Left cardiac atrium (tissue), 4 donors: ENCODE results near the gene RNU1-1. TPM values are rescaled to one million over a fixed set of nuclear protein-coding genes. Genes with fewer than 3 reads are reported as not detected.
"Not testable (repeated sequence)": the region's sequence is repeated elsewhere in the genome, so short reads cannot be mapped to it uniquely, and the experiment has no call there.

Source experiments
- ATAC-seq, 2 donors: fragments of 200-7000 bp; cut with Tn5 transposase; one replicate each; pipeline ENCODE4 v1.9.1; 2020; ENCODE audit warnings: mild to moderate bottlenecking in 2 of 2, moderate library complexity in 2 of 2
- DNase-seq: peaks from one replicate; pipeline ENCODE4 v3.0.0-alpha.2; 2020
- intact Hi-C, 2 donors: fragments of 100-400 bp; cut with DNase I; formaldehyde crosslinking; loops; one replicate each; pipeline versions ENCODE4 v1.14.1 to v1.15.1; 2022 to 2023
- total RNA-seq, 2 donors: library from RNA; stranded (reverse); fragmentation: NEBNext Ultra II Directional; extraction: Animal tissue kit (Norgen Biotek cat#: 25700); gene quantifications; one replicate each; pipeline ENCODE4 v1.2.1, GENCODE V29; 2021
- donor health status: DM: no; HTN: yes; CAD: no.
- donor health status: DM: no; HTN: yes; CAD: no; lungs with severe emphysema.
- donor health status: DM: yes; HTN: yes; CAD: no.
- donor health status: Dilated cardiomyopathy.

RNU1-1 gene
- total RNA-seq, 2 donors from 2014 or later, result 5,988 to 15,401 TPM

GRCh38 chr1:16475771-16476770 lies 38.0 kb downstream of the RNU1-1 start:
- ATAC-seq, result peak in 1 of 2 donors; percentile 18
- intact Hi-C loops, DNase-seq: not testable (repeated sequence)

- intact Hi-C loops, ATAC-seq, DNase-seq: not testable (repeated sequence)
Observed at GRCh38 chr1:16474891-16475290, 39.2 kb downstream of the RNU1-1 start.

GRCh38 chr1:16474166-16474800 lies 39.8 kb downstream of the RNU1-1 start:
- no peak for DNase-seq
- ATAC-seq, result no peak
- intact Hi-C loops, result no loop called here

- ATAC-seq (no peak), DNase-seq (no peak)
- intact Hi-C loops, result no loop called here
Observed at GRCh38 chr1:16468558-16468957, 45.5 kb downstream of the RNU1-1 start.

- intact Hi-C loops, result no loop called here
- no peak for ATAC-seq
- DNase-seq, result no peak
Observed at GRCh38 chr1:16464917-16465625, 49.0 kb downstream of the RNU1-1 start.

Other genes starting within 250 kb of the RNU1-1 start
- gene FBXO42, start 161.8 kb downstream of the RNU1-1 start, total RNA-seq, result 10 to 100 TPM; 14.1 to 15.1 TPM
- gene SZRD1, start 147.0 kb downstream of the RNU1-1 start, total RNA-seq, result 100 to 1,000 TPM in 1 of 2 donors, 10 to 100 TPM in 1; 98.0 to 112 TPM
- gene SPATA21, start 76.9 kb downstream of the RNU1-1 start, total RNA-seq, result not detected
- gene NECAP2, start 73.6 kb downstream of the RNU1-1 start, total RNA-seq, result 10 to 100 TPM; 21.8 to 23.7 TPM
- 10 to 100 TPM; 11.6 to 17.5 TPM for gene NBPF1, start 99.3 kb upstream of the RNU1-1 start, total RNA-seq
- gene RNU1-3, start 152.7 kb upstream of the RNU1-1 start, total RNA-seq, result over 10,000 TPM in 1 of 2 donors, 1,000 to 10,000 TPM in 1; 5,988 to 15,401 TPM
- gene RNU1-4, start 226.2 kb upstream of the RNU1-1 start, total RNA-seq, result over 10,000 TPM in 1 of 2 donors, 1,000 to 10,000 TPM in 1; 5,988 to 15,401 TPM